Activated T-helper 1 cell treated with anti-CD3 and anti-CD28 coated beads, Interleukin-12 subunit alpha, Interleukin-12 subunit beta, Interleukin-2, Interleukin-4 antibody, amounts not matched to agents 30 ng/mL and 10 ng/mL and 1 ng/mL, durations not matched to agents 14 hours and 24 hours and 36 hours (primary cell): ENCODE data around the gene EBF3. TPM values are rescaled to one million over a fixed set of nuclear protein-coding genes. Genes with fewer than 3 reads are reported as not detected.

ENCODE experiments used
- DNase-seq: peaks from one replicate; pipeline ENCODE4 v3.0.0; 2021; ENCODE audit warnings: low spot score
- H3K27ac Mint-ChIP-seq: one replicate; pipeline ENCODE4 v1.8.0; 2021; ENCODE audit warnings: mild to moderate bottlenecking, mixed read lengths
- H3K27me3 Mint-ChIP-seq: one replicate; pipeline ENCODE4 v1.8.0; 2022; ENCODE audit warnings: mild to moderate bottlenecking, moderate library complexity, mixed read lengths; ENCODE audit not compliant: insufficient read depth
- H3K36me3 Mint-ChIP-seq: one replicate; pipeline ENCODE4 v1.8.0; 2021; ENCODE audit warnings: low read depth, mixed read lengths
- H3K4me1 Mint-ChIP-seq: one replicate; pipeline ENCODE4 v1.8.0; 2021; ENCODE audit warnings: low read depth, mixed read lengths
- H3K4me3 Mint-ChIP-seq: one replicate; pipeline ENCODE4 v1.8.0; 2021; ENCODE audit warnings: mild to moderate bottlenecking, moderate library complexity, mixed read lengths
- H3K9me3 Mint-ChIP-seq: one replicate; pipeline ENCODE4 v1.8.0; 2021; ENCODE audit warnings: mixed read lengths
- intact Hi-C: fragments of 100-400 bp; cut with micrococcal nuclease; formaldehyde crosslinking; loops from one replicate; pipeline ENCODE4 v1.15.1; 2024
- total RNA-seq: library from RNA; stranded (reverse); gene quantifications from 2 replicates; pipeline ENCODE4 v1.2.3, GENCODE V29; 2022

EBF3 gene
- total RNA-seq, 1 donor from 2014 or later = not detected

DNA sequence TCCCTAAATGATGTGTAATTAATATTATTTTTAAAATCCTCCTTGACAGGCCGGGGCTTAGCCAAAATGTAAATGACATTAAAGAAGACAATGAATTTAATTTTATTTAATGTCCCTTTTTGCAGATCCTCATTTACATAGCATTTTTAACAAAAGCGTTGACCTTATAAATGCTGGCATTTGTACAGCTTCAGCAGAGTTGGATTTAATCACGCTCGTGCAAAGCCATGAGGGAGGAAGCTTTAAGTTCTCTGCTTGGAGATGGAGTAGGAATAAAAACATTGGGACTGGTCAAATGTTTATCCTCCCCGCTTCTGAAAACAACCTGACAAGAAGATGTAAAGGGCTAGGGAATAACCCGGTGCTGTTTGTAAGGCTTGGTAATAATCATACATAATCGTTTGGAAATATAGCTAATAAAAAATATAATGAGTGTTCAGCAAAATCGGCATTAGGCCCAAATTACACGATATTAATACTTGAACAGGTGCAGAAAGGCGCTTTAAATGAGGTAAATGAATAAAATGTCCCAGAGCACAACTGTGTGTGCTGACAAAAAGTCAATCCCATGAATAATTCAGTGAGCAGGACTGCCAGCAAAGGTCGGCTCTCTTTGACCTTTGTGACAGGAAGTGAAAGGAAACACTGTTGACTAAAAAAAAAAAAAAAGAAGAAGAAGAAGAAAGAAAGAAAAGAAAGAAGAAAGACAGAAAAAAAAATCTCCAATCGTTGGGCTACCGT is 11.5 kb downstream of the EBF3 start:
- no peak for DNase-seq
- no peaks in the 10 kb centered on the region for H3K36me3 Mint-ChIP-seq
- no peak overlapping the region for H3K4me3 Mint-ChIP-seq
- H3K9me3 Mint-ChIP-seq = no peaks in the 10 kb centered on the region
- H3K27ac Mint-ChIP-seq = no peak overlapping the region
- intact Hi-C loops = no loop called here
- H3K4me1 Mint-ChIP-seq = no peaks in the 10 kb centered on the region
- peaks cover 36% of the 10 kb centered on the region for H3K27me3 Mint-ChIP-seq

DNA sequence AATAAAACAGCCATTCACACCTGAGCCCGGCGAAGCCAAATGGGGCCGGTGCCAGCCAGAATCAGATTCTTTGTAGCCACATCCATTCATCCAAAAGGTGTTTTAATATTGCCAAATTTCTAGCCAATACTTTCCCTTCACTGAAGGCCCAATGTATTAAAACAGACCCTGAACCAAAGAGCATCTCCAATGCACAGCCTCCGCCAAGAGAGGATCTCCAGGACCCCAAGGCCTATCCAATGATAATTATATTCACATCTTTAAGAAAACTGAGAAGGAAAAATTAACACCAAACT is 12.2 kb downstream of the EBF3 start:
- intact Hi-C loops = no loop called here

DNA sequence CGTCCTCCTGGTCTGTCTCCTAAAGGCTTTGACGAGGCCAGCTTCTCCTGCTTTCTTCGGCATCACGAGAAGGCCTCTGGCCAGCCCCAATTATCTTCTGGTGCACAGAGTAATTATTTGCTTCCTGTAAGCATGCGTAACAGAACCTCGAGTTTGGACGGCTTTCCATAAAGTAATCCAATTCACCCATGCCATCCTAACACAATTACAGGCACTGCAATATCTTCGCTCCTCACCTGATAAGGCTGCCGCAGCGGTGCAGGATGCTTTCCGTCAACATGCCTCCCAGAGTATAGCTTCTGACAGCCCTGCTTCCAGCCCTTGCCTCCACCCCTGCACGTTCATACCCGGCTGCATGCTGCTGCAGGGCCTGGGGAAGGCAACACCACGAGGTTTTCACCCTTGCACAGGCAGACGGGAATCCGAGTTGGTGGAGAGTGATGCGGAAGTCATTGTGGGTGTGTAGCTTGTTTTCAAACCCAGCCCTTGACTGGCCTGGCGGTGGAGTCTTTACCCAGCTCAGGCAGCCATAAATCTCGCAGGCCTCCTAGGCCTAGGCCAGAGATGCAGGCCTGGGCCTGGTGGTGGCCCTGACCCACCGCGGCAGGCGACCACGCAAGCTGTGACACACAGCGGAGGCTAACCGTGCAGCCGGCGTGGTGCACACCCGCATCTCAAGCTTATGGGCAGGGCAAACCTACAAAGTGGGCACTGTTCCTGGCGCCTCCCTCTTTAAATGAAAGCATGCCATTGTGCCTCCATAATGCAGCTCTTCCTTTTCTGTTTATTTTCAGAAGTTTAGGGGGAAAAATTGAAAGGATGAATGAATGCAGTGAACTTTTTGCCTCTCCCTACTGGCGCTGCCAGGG is 12.7 kb downstream of the EBF3 start:
- H3K36me3 Mint-ChIP-seq = no peaks in the 10 kb centered on the region
- intact Hi-C loops = no loop called here
- H3K27me3 Mint-ChIP-seq = peaks cover 26% of the 10 kb centered on the region
- no peaks in the 10 kb centered on the region for H3K4me1 Mint-ChIP-seq
- no peaks in the 10 kb centered on the region for H3K9me3 Mint-ChIP-seq
- no peak for DNase-seq
- H3K27ac Mint-ChIP-seq = no peak overlapping the region
- H3K4me3 Mint-ChIP-seq = no peak overlapping the region

More for the DNA sequence above, 12.2 kb downstream of the EBF3 start:
- H3K4me1 Mint-ChIP-seq = no peaks in the 10 kb centered on the region
- no peaks in the 10 kb centered on the region for H3K9me3 Mint-ChIP-seq
- no peaks in the 10 kb centered on the region for H3K36me3 Mint-ChIP-seq
- DNase-seq = no peak
- no peak overlapping the region for H3K27ac Mint-ChIP-seq
- H3K27me3 Mint-ChIP-seq = peaks cover 30% of the 10 kb centered on the region
- no peak overlapping the region for H3K4me3 Mint-ChIP-seq

DNA sequence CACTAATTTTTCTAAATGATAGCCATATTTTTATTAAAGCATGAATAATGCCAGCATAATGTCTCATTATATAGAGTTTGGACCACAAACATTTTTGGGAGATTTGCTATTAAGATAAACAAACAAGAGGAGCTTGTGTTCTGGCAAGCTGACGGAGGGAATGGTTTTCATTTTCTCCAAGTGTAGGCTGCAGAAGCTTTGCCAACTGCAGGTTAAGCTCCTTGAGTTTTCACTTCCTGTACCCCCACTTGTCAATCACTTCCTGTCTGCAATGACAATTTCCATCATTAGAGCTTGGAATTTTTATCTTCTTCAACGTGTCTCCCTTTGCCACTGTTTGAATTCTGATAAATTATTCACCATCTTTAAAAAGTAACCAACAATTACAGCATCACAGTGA is 13.4 kb downstream of the EBF3 start:
- no peaks in the 10 kb centered on the region for H3K4me1 Mint-ChIP-seq
- no peak overlapping the region for H3K4me3 Mint-ChIP-seq
- DNase-seq = no peak
- intact Hi-C loops = no loop called here
- no peaks in the 10 kb centered on the region for H3K36me3 Mint-ChIP-seq
- no peak overlapping the region for H3K27ac Mint-ChIP-seq
- peaks cover 21% of the 10 kb centered on the region for H3K27me3 Mint-ChIP-seq
- no peaks in the 10 kb centered on the region for H3K9me3 Mint-ChIP-seq

DNA sequence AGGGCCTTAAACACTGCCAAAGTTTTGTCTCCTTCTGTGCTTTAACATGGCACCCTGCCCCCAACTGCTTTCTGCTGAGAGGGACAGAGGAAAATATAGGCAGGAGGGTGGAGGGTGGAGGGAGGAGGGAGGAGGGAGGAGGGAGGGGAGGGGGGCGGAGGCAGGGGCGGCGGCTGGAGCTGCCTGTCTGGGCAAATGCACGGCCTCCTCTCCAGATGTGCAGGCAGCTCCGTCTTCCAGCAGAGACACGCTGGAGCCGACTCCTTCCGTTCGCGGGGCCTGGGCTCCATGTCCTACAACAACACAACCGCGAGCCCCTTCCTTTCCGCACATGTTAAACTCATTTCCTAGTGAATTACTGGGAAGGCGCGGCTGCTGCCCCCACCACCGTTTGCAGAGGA is 14.2 kb downstream of the EBF3 start:
- no peak overlapping the region for H3K27ac Mint-ChIP-seq
- no peaks in the 10 kb centered on the region for H3K9me3 Mint-ChIP-seq
- no peak for DNase-seq
- H3K36me3 Mint-ChIP-seq = no peaks in the 10 kb centered on the region
- intact Hi-C loops = no loop called here
- no peak overlapping the region for H3K4me3 Mint-ChIP-seq
- no peaks in the 10 kb centered on the region for H3K4me1 Mint-ChIP-seq
- H3K27me3 Mint-ChIP-seq = peaks cover 15% of the 10 kb centered on the region

DNA sequence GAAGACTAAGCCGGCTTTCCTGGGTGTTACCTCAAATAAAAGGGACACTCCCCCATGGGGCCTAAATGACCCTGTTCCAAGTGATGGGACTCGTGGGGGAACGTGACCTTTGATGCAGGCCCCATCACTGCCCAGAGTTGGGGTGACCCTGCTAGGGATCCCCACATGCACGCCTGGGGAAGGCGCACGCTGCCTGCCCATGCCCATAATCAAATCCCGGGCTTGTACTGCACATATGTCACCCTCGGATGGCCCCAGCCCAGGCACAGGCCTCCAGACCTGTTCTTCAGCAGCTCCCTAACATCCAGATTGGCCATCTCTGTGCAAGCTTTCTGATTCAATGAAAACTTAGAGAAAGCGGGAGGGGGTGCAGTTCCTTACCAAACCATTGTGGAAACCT is 14.7 kb downstream of the EBF3 start:
- H3K27me3 Mint-ChIP-seq = peaks cover 10% of the 10 kb centered on the region
- no peak for DNase-seq
- intact Hi-C loops = no loop called here
- H3K9me3 Mint-ChIP-seq = no peaks in the 10 kb centered on the region
- no peaks in the 10 kb centered on the region for H3K4me1 Mint-ChIP-seq
- H3K27ac Mint-ChIP-seq = no peak overlapping the region
- H3K4me3 Mint-ChIP-seq = no peak overlapping the region
- no peaks in the 10 kb centered on the region for H3K36me3 Mint-ChIP-seq

DNA sequence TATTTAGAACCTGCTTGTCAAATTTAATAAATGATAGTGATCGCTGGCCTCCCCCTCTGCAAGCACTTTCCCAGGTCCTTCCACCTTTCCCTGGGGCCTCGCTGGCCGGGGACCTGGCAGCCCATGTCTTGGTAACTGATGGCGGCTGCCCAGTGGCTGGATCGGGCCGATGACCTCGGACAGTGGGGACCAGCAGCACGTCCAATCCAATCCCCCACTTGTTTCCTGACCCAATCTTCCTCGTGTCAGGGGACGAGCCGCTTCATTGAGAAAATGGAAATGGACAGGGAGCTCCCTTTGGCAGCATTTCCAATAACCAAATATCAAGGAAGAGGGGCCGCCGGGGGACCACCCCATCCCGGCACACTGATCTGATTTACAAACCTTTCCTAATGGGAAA is 17.2 kb downstream of the EBF3 start:
- peaks cover 7% of the 10 kb centered on the region for H3K27me3 Mint-ChIP-seq
- H3K4me3 Mint-ChIP-seq = no peak overlapping the region
- no peak for DNase-seq
- no peaks in the 10 kb centered on the region for H3K36me3 Mint-ChIP-seq
- intact Hi-C loops = no loop called here
- no peaks in the 10 kb centered on the region for H3K4me1 Mint-ChIP-seq
- H3K27ac Mint-ChIP-seq = no peak overlapping the region
- H3K9me3 Mint-ChIP-seq = no peaks in the 10 kb centered on the region

DNA sequence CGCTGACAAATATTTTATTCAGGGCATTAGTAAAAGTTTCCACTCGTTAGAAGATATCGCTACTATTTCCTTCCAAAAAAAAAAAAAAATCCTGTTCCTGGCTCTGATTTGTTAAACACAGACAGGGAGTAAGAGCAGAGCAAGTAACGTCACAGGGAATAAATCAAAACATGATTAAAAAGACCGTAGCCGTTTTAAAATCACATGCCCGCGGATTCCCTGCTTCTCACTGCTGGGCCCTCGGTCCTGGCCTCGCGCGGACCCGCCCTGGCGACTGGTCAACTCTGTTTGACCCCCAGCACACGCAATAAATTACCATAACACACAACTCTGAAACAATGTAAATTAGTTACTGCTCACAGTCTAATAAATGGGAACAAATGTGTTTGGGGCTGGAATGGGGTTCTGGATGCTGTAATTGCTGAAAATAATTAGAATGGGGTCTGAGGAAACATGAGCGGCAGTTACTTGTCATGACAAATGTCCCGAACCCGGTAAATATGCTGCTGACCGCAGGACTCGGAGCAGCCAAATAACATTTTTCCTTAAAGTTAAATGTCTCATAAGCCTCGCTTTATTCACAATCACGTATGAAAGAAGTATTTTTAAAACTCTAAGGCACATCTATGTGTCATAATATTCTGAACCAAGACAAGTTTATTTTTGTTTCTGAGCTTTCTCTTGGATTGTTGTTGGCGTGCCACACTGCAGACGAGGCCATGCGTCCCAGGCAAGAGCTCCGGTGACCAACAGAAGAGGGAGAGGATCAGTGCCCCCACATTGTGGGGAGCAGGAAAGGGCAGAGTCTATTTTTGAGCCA is 17.9 kb downstream of the EBF3 start:
- Mint-ChIP-seq H3K27ac (no peak overlapping the region), H3K27me3 (peaks cover 7% of the 10 kb centered on the region), H3K36me3 (no peaks in the 10 kb centered on the region), H3K9me3 (no peaks in the 10 kb centered on the region), H3K4me3 (no peak overlapping the region), H3K4me1 (no peaks in the 10 kb centered on the region)
- DNase-seq = no peak
- intact Hi-C loops = no loop called here

DNA sequence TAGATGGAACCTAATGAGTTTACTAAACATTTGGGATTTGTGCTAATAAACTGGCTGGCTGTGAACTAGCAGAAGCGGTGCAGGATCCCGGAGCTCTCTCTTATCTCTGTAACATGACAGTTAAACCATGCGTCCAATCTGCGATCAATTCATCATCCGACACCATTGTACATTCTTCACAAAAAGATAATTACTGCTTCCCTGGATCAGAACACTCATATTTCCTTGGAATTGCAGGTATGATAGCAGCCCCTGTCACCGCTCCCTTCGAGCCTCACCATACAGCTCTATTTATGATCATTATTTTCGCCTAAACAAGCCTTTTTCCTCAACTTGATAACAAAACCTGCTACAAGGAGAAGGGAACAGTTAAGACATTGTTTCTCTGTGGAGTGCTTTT is 18.5 kb downstream of the EBF3 start:
- Mint-ChIP-seq H3K9me3 (no peaks in the 10 kb centered on the region), H3K27ac (no peak overlapping the region), H3K4me1 (no peaks in the 10 kb centered on the region), H3K4me3 (no peak overlapping the region), H3K27me3 (peaks cover 7% of the 10 kb centered on the region), H3K36me3 (no peaks in the 10 kb centered on the region)
- DNase-seq = no peak
- intact Hi-C loops = no loop called here

DNA sequence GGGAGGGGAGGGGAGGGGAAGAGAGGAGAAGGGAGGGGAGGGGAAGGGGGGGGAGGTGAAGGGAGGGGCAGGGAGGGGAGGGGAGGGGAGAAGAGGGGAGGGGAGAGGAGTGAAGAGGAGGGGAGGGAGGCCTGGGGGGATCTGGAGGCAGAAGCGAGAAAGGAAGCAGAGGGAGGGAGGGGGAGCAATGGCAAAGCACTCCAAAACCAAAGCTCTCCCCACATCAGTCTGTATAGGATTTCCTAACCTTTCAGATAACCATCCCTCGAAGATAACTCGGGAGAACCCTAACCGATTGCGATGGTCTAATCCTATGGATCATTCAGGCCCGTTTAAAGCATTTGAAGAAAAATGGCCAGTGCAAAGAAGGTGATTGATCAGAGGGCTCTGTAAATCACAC is 19.0 kb downstream of the EBF3 start:
- intact Hi-C loops = no loop called here
- no peak for DNase-seq
- H3K27ac Mint-ChIP-seq = no peak overlapping the region
- H3K36me3 Mint-ChIP-seq = no peaks in the 10 kb centered on the region
- no peaks in the 10 kb centered on the region for H3K4me1 Mint-ChIP-seq
- H3K27me3 Mint-ChIP-seq = peaks cover 7% of the 10 kb centered on the region
- H3K4me3 Mint-ChIP-seq = no peak overlapping the region
- no peaks in the 10 kb centered on the region for H3K9me3 Mint-ChIP-seq

DNA sequence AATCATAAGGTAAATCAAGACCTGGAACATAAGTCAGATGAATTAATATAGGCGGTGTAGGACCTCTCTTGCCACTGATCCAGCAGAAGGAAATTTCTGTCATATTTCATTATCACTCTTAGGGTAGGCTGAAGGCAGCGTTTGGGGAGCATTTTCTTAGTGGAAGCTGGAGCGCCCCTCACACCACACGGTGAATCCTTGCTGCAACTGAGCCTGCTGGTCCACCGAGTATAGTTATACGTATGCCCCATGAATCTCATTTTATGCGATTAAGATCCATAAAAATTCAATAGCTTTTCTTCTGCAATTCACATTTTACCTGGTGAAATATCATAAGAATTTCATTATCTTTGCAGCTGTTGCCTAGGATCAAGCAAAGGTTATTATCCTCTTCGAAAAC is 19.6 kb downstream of the EBF3 start:
- Mint-ChIP-seq H3K9me3 (no peaks in the 10 kb centered on the region), H3K4me3 (no peak overlapping the region), H3K27ac (no peak overlapping the region), H3K36me3 (no peaks in the 10 kb centered on the region), H3K27me3 (peaks cover 7% of the 10 kb centered on the region), H3K4me1 (no peaks in the 10 kb centered on the region)
- intact Hi-C loops = no loop called here
- DNase-seq = no peak

DNA sequence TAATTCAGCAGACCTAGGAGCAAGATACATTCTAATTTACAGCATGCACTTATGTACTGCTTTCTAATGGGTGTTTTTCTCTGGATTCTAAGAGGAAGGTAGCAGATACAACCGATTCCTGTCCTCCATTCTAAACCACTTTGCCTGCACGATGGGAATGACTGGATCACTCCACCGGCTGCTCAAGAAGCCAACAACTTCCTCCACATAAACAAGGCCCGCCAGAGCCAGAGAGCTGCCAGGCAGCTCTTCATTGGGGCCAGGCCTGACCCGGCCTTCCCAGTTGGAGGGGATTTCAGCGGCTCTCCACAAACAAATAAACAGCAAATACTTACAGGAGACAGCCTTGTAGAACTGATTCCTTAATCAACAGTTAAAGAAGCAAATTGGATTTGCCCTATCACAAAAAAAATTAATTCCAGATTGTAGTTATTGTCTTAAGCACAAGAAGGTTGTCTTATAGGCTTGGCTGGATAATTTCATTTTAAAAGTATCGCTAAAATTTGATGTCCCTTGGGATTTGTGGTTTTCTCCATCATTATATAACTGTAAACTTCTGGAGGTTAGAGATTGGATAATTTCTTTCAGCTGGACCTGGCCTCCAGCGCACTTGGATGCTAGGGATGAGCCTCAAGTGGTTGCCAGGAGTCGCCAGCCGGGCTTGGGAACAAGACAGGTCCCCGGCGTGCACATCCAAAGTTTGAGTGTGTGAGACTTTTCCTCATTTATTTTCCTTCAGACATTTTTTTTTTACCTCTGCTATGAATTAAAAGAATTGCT is 20.9 kb downstream of the EBF3 start:
- H3K36me3 Mint-ChIP-seq = no peaks in the 10 kb centered on the region
- H3K4me3 Mint-ChIP-seq = no peak overlapping the region
- intact Hi-C loops = no loop called here
- H3K27ac Mint-ChIP-seq = no peak overlapping the region
- no peaks in the 10 kb centered on the region for H3K4me1 Mint-ChIP-seq
- no peaks in the 10 kb centered on the region for H3K9me3 Mint-ChIP-seq
- H3K27me3 Mint-ChIP-seq = peaks cover 4% of the 10 kb centered on the region
- no peak for DNase-seq
